CD4-positive, alpha-beta T cell treated with Interferon alpha-2 for 1 hour (primary cell): ENCODE measurements around the gene PER2.
A peak's percentile ranks its signal among the peaks of the same experiment; 100 is the strongest.
"Not testable (repeated sequence)": the region's sequence is repeated elsewhere in the genome, so short reads cannot be mapped to it uniquely, and the experiment has no call there.

Experiments used
- DNase-seq, 2 donors: peaks; one replicate each; pipeline ENCODE4 v3.0.0-alpha.2; 2020 to 2022

Gene PER2

DNA sequence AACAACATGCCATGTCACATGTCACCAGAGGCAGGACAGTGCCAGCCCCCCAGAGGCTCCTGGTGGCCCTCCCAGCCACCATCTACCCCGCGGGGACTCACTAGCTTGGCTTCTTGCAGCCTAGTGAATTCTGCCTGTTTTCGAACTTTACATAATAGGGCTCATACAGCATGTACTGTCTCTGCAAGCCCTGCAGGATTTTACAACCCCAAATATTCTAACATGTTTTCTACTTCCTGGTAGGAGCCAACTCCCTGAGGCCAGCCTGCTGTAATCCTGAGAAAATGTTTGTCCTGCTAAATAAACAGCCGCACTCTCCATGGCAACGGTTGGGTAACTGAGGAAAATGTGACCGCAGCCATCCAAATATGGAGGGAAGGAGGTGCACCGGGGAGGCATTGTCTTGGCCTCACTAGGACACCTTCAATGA lies 2.7 kb downstream of the PER2 start:
- DNase-seq, result no peak

DNA sequence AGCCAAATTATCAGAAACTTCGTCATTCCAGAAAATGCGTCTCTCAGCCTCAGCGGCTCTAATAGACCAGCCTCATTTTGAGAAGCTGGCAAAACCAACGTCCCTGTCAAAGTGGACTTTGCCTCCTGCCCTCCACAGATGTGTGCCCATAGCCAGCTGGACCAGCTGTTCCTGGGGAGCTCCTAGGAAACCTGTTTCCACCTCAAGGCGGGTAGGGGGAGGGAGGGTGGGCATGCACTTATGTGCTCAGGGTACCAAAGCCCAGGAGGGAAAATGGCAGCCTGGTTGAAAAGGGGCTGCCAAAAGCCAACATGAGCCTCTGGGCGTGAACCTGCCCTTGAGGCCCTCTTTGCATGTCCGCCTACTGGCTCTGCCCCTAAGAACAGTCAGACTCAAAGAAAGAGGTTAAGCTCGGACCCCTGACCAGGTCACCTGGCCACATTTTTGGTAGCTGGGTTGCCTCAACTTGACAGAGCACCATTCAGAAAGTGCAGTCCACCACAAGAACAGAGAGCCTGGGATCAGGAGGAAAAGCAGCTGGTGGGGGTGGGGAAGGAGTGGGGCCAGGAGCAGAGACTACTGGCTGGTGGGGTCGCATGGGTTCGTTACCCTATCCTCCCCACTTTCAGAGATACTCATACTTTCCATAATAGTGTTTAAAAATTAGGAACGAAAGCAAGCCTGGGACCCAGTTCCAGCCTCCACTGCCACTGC lies 3.5 kb downstream of the PER2 start:
- DNase-seq, result no peak

DNA sequence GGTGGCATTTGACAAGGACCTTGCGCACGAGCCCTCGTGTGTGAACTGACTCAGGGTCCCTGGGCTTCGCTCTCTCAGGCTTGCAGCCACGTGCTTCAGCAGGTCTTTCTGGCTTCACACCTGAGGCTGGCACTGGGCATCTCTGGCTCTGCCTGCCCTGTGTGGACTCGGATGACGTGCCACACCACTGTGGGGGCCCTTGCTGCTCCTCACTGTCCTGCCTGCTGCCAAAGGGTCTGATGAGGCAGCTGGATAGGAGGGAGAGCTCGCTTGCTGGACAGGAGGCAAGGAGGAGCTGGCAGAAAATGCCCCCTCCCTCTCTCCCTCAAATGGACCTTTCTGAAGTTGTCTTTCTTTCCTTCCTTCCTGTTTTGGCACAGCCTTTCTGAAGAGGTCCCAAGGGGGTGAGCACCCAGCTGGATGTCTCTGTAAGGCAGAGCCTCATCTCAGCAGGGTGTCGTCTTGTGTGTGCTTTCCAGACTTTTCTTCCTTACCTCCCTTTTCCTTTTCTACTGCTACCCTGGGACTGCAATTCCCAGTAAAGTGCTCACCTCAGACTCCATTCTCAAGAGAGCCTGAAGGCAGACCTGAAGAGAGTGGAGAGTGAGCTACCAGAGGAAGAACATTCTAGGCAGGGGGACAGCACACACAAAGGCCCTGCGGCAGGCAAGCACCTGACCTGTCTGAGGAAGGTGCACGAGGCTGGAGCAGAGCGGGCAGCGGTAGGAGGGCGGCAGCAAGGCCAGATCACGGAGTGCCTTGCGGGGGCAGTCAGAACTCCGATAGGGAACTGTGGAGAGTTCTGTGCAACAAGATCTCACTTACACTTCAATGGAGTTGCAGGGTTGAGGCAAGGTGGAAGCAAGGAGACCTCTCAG lies 5.3 kb downstream of the PER2 start:
- DNase-seq, result no peak

DNA sequence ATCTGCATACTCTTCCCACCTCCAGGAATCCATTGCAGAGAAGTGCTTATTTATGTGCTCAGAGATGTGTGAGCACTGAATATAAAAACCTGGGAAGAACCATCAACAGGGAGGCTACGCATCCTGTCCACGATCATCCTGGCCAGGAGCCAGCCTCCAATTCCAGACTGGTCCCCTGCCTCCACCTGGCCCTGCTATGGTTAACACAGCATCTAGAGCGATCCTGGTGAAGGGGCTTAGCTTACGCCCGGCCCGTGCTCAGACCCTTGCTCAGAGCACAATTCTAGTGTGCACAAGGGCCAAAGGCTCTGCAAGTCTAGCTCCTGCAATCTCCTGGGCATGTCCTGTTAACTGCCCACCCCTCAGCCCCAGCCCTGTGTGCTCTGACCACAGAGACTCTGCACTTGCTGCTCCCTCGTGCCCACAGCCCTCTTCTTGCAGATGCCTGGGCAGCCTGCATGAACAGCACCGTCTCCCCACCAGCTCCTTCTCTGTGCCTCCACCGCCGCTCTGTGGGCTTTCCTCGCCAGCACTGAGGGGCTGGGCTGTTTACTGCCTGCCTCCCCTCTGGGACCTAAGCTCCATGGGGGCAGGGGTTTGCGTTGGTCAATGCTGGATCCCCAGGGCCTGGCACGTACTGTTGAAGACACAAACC lies 6.5 kb downstream of the PER2 start:
- no peak for DNase-seq

DNA sequence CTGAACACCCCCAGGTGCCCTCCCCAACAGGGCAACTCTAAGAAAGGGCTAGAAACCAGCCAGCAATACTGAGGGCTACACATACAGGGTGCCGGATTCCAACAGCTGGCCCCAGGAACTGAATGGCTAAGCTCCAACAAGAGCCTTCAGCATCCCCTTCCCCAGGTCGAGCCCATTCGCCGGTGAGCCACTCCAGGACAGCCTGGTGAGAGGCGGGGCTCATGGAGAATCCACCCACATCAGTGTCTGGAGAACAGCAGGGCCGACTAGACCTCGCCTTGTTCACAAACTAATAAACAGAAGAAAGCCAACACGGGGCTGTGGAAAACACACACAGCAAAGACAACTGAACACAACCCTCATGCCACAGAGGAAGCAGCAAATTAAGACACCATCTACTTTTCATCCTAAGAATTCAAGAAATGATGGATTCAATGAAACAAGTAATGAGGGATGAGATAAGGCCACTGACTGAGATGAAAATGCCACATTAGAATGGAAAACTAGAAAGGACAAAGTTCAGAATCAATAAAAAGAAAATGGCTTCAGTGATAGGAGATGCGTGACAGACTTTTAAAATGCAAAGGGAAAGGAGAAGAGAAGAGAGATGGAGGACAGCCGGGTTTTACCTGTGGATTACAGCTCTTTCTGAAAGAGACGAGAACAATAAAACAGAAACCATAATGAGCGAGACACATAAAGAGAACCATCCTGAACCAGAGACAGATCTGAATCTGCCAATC lies 8.2 kb downstream of the PER2 start:
- no peak for DNase-seq

DNA sequence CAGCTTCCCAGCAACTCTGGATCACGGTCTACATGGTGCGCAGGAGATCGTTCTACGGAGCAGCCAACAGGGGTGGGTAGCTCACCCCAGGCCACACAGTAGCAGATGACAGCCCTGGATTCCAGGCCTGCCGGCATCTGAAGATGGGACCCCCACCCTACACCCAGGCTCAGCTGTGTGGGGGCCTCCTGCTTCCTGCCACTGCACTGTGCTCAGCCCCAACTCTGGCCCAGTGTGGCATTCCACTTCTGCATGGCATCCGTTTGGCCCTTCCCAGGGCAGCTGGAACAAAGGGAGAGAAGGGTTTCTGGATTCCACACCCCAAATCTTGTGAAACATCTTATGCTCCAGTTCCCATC lies 9.1 kb downstream of the PER2 start:
- no peak for DNase-seq

DNA sequence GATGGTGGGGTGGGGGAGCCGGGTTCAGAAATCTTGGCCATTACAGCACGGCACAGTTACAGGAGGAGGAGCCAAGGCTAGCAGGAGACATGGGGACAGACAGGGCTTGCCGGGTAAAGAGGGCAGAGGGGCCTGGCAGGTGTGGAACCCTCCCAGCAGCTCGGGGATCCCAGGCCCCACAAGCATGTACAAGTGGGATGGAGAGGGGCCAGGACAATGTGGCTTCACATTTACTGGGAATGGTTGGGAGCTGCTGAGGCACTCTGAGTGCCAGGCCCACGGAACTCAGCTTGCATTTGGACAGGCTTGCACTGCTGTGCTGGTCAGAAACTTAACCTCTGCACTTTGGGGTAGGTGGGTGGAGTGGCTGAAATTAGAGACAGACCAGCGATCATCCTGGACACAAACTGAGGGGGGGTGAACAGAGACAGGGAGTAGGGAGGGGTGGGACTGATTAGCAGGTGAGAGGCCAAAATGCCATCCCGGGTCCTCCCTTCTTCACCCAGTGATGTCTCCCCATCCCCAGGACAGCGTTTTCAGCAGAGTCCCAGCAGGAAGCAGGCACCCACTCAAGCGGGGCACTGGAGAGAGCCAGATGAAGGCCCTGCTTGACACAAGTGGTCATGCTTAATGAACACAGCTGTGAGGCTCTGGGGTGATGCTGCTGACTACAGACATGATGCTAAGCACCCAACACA lies 9.6 kb downstream of the PER2 start:
- DNase-seq, result no peak

DNA sequence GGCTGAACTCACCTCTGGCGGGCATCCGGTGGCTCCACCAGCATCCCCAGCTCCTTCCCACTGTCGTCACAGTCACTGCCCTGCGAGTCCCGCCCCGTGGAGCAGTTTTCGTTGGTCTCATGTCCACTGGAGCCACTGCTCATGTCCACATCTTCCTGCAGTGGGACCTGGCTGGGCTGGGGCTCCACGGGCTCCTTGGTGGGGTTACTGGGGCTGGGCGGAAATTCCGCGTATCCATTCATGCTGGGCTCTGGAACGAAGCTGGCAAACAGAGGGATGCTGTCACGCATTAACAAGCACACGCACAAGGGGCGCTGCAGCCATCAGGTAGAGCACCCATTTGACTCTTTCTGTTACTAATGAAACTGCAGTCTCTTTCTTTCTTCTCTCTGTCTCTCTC lies 10.7 kb downstream of the PER2 start:
- no peak for DNase-seq

DNA sequence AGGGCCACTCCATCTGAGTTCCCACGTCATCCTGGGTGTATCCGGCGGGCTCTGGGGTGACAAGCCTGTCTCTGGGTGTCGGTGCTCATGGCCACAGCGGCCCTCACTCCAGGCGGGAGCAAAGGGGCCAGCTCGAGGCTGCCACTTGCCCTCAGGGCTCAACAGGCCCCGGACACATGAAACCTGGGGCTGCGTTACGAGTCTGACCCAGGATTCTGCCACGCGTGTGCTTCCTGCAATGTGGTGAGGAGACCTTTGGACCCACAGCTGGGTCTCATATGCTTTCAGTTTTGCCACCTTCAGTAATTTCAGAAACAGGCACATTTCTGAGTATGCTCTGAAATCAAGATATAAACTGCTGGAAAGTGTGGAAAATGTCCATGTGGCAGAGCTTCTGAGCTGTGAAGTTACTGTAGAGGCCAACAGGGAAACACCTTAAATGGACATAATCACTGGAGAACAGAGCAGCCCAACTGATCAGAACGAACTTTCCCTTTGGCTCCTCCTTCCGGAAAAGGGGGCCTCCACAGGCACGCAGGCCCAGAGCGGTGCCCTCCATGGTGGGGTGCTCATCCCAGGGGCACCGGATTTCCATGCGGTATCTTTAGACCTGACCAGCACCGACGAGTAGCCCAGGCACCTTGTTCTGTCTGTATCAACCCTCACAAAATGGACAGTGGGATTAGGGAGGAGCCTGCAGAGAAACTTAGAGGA lies 14.1 kb downstream of the PER2 start:
- DNase-seq, result no peak

DNA sequence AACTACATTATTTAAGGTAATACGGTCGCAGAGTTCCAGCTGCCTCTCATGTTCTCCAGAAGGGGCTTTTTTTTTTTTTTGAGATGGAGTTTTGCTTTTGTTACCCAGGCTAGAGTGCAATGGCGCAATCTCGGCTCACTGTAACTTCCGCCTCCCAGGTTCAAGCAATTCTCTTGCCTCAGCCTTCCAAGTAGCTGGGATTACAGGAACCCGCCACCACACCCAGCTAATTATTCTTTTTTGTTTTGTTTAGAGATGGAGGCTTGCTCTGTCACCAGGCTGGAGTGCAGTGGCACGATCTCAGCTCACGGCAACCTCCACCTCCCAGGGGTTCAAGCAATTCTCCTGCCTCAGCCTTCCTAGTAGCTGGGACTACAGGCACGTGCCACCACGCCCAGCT lies 15.0 kb downstream of the PER2 start:
- peak in 1 of 2 donors; percentile 23 for DNase-seq

DNA sequence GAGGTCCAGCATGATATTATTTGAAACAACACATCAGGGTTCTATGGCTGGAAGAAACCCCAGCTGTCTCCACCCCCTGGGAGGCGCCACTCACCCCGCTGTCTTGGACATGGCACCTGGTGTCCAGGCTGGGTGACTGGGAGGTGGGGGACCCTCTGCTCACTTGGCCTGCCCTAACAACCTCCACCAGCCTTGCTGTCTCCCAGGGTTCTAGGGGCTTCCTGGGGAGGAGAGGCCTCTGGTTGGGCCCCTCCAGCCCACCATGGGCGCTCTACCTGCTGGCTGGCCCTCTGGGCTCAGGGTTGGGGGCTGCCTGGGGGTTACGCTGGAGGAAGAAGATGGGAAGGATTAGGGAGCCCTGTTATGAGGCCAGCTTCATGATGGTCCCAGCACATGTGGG lies 16.3 kb downstream of the PER2 start:
- DNase-seq, result no peak

DNA sequence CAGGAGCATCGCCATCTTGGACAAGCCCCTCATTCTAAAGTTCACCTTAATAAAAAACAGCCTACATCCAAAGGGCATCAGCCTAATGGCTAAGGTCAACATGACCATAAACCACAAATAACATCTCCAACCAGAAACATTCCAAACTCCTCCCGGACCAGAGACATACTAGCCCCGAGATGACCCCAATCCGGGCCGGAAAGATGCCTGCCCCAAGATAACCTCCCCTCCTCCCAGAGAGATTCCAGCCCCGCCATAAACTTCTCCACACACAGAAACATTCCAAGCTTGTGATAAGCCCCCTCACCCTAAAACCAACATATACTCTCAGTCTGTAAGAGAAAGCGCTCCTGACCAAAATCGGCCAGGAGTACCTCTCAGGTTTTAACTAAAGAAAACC lies 16.7 kb downstream of the PER2 start:
- DNase-seq, result not testable (repeated sequence)

DNA sequence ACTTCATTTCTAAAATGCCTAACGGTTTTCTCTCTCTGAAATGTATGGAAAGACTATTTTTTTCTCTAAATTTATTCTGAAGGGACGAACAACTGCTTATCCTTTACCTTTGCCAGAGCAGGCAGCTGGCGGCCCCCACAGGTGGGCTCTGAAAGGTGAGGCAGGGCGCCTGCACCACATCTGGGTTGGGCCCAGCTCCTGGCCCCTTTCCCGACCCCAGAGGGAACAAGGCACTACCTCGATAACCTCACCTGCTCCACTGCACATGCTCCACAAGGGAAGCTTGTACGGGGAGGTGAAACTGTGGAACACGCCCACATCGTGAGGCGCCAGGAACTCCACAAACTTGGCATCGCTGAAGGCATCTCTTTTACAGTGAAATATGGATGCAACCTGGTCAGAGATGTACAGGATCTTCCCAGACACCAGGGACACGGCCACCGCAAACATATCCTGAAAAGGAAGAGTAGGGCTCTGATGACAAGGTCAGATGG lies 17.3 kb downstream of the PER2 start:
- no peak for DNase-seq

DNA sequence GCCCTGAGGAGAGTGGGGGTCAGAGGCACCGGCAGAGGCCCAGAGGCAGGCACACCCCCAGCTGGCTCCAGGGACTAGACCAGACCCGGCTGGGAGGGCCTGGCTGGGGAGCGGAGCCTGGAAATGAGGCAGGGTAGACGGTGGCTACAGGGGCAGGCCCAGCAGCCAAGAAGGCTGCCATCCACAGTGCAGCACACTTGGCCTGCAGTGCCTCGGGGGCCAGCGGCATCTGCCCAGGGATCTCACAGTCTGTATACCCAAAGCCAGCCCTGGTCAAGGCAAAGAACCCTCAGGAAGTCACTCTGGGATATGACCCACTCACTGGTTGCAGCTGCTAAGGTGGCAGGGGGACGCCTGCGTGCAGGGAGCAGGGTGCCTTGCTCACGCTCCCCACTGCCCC lies 17.8 kb downstream of the PER2 start:
- DNase-seq, result no peak

DNA sequence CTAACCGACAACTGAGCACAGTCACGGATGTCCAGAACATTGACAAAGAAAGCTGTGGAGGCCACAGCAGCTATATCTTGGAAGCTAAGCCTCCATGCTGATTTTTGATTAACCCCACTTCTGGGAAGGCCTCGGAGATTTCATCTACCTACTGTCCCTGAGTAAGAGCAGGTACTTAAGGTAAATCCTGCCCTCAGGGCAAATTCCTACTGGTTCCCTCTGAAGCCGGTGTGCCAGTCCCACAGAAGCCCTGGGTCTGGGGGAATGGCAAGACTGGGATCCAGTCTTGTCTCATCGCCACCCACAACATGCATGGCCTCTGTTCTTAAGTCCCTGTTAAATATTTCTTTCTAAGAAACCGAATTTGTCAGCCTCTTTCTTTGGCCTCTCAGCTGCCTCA lies 18.7 kb downstream of the PER2 start:
- DNase-seq, result no peak

DNA sequence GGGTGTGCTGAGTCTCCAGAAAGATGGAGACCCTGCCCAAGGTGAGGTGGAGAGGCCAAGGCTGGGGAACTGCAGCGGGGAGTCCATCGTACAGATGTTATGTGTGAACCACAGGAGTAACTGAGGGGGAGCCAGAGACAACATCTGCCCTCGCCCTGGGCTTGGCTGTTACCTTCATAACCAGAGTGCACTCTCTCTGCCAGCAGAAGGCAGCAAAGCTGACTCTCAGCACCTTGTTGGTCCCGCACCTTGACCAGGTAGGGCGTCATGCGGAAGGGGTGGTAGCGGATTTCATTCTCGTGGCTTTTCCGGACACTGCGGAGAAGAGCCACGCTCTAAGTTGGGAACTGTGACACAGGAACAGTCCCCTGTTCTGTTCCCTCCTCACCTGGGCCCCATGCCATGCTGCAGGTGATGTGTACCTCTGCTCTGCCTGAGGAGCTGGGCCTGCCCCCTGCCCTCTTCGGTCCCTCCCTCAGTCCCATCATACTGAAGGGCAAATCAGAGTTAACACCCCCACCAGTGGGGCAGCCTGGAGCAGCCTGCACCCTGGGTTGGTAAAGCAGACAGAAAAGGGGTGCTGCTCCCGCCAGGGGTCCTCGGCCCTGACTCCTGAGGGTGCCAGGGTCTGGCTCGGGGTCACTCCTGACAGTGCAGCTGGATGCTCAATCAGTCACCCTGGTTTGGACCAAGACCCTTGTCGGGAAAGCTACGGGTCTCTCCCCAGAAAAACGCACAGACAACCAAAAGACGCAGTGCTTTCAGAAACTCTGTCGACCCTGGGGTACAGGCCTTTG lies 20.3 kb downstream of the PER2 start:
- DNase-seq, result no peak

DNA sequence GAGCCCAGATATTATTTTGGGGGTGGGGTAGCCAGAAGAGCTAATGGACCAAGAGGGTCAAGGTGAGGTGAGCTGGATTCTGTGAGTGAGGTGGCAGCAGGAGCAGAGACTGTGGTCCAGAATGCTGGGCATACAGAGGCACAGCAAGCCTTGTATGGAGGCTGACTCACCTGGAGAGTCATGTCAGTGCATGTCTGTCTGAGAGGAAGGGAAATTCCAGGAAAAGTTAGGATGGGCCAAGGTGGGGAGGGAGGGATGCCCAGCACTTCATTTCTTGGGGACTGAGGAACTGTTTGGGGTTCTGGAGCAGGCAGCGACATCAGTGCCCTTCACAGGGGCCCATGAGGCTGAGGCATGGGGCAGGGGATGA lies 21.1 kb downstream of the PER2 start:
- DNase-seq, result no peak

DNA sequence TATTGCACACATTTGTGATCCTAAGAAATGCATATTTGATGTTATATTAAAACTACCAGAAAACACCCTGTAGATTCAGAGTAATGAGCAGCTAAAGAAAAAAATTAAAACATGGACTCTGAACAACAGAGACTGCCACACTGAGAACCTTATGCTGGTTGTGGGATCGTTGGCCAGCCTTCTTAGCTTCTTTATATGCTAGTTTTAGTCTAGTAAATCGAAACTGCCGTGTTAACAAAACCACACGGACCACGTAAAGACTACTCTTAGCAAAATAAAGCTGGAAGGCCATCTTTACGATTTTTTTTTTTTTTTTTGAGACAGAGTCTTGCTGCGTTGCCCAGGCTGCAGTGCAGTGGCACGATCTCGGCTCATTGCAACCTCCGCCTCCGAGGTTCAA lies 22.8 kb downstream of the PER2 start:
- DNase-seq, result no peak

DNA sequence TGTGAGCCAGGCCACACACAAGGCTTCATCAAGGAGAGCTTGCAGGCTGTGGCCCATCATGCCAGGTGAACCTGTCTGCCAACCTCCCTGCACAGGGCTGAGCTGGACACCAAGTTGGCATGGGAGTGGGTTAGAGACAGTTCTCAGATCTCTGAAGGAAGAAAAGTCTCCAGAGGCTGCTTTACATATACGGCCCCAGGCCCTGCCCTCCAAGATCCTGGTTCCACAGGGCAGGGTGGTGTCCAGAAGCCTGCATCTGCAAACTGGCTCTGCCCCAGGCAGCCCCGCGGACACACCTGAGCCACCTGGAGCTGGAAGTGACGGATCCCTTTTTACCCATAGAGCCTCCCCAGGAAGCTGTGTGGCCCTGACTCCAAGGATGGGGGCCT lies 24.3 kb downstream of the PER2 start:
- no peak for DNase-seq

DNA sequence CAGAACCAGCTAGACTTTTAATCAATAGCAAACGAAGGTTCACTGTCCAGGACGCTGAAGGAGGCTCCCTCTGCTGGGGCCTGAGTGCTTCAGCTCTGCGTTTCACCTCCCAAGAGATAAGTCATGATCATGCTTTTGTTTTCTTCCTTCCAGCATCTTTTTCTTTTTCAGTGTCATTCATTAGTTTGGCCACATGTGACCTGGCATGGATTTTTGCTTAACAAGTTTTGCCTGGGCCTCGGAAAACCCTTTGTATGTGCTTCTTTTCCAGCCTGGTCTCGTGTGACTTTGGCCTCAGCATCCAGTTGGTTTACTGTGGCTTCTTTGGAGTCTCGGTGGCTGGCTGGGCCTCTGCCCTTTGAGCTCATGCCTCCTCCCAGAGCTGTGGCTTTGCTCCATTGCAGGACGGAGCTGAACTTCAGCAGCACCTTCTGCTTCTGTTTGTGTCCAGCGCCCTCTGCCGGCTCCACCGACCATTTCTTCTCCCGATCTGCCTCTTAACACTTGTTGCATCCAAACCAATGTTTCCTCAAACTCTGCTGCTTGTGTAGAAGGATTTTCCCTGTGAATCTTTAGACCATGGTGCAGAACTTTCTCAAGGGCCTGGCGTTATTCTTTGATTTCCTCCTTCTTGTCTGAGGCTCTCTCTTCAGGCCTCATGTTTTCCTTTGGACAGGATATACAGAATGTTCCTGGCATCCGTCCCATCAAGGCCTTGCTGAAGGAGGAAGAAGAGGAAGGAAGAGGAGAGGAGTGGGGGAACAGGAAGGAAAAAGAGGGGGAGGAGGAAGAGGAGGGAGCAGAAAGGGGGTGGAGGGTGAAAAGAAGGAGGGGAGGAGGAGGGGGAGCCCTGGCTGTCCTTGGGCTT lies 25.0 kb downstream of the PER2 start:
- peak; percentile 76 for DNase-seq
